GM12878 (cell line): ENCODE measurements around the gene THAP9. TPM values are rescaled to one million over a fixed set of nuclear protein-coding genes. Genes with fewer than 3 reads are reported as not detected.

Experiments used
- ATF7 ChIP-seq: fragments of 450-650 bp; IDR thresholded peaks from 2 replicates; pipeline ENCODE4 v1.6.1; 2016; ENCODE audit warnings: low read depth, mild to moderate bottlenecking
- BHLHE40 ChIP-seq, 2 experiments: fragments of 450-650 bp in 1 of 2; IDR thresholded peaks; 2 replicates each; pipeline ENCODE4 v1.6.1; 2011 to 2017; ENCODE audit warnings: low read depth in 2 of 2, borderline replicate concordance in 1 of 2, improper control_type of control experiment in 1 of 2, low read length in 1 of 2, mild to moderate bottlenecking in 1 of 2
- BMI1 ChIP-seq: fragments of 450-650 bp; IDR thresholded peaks from 2 replicates; pipeline ENCODE4 v1.6.1; 2016; ENCODE audit warnings: mild to moderate bottlenecking, moderate library complexity, borderline replicate concordance
- CHD4 ChIP-seq: fragments of 200-600 bp; sonication (generic); IDR thresholded peaks from 2 replicates; pipeline ENCODE4 v1.6.1; 2016; ENCODE audit warnings: mild to moderate bottlenecking
- IKZF2 ChIP-seq, 2 experiments: fragments of 450-650 bp; IDR thresholded peaks; 2 replicates each; pipeline ENCODE4 v1.6.1; 2017; ENCODE audit warnings: mild to moderate bottlenecking in 2 of 2, moderate library complexity in 2 of 2
- LARP7 ChIP-seq: fragments of 450-650 bp; IDR thresholded peaks from 2 replicates; pipeline ENCODE4 v1.6.1; 2017; ENCODE audit warnings: mild to moderate bottlenecking
- MEF2A ChIP-seq: IDR thresholded peaks from 2 replicates; pipeline ENCODE4 v1.6.1; 2011; ENCODE audit warnings: low read depth, mild to moderate bottlenecking, low read length, moderate library complexity; ENCODE audit not compliant: insufficient read depth
- MXI1 ChIP-seq: fragments of 150-350 bp; IDR thresholded peaks from 2 replicates; pipeline ENCODE4 v1.6.1; 2011; ENCODE audit warnings: low read depth, mild to moderate bottlenecking, inconsistent platforms, low read length, improper control_type of control experiment
- NBN ChIP-seq: fragments of 450-650 bp; IDR thresholded peaks from 2 replicates; pipeline ENCODE4 v1.6.1; 2016
- NFYA ChIP-seq: IDR thresholded peaks from 2 replicates; pipeline ENCODE4 v1.6.1; 2011; ENCODE audit warnings: low read depth, mild to moderate bottlenecking, low read length, improper control_type of control experiment, borderline replicate concordance
- NR2C1 ChIP-seq: fragments of 450-650 bp; IDR thresholded peaks from 2 replicates; pipeline ENCODE4 v1.6.1; 2017; ENCODE audit warnings: antibody characterized with exemption, mild to moderate bottlenecking, moderate library complexity
- POLR2A ChIP-seq: IDR thresholded peaks from 2 replicates; pipeline ENCODE4 v1.6.1; 2011; ENCODE audit warnings: low read depth, mild to moderate bottlenecking, low read length
- TCF3 ChIP-seq: IDR thresholded peaks from 2 replicates; pipeline ENCODE4 v1.6.1; 2012; ENCODE audit warnings: low read depth, mild to moderate bottlenecking, low read length, borderline replicate concordance; ENCODE audit not compliant: insufficient read depth
- WRNIP1 ChIP-seq: IDR thresholded peaks from 2 replicates; pipeline ENCODE4 v1.6.1; 2011; ENCODE audit warnings: low read depth, low read length, improper control_type of control experiment, borderline replicate concordance
- ZNF384 ChIP-seq: IDR thresholded peaks from 2 replicates; pipeline ENCODE4 v1.6.1; 2012; ENCODE audit warnings: low read depth, mild to moderate bottlenecking, low read length, improper control_type of control experiment, borderline replicate concordance
- polyA plus RNA-seq, 11 experiments: library from polyadenylated mRNA; depleted of rRNA in 4 of 11; unstranded in 6 of 11; stranded (reverse) in 5 of 11; fragments of >200 nt; fragmentation: Nextera tagmentation in 4 of 11; fragmentation: Illumina TruSeq in 1 of 11; extraction: Ambion mirVana in 4 of 11; extraction: Trizol in 1 of 11; gene quantifications; 1 replicate in 1 of 11; 2 replicates in 10 of 11; pipeline versions ENCODE4 v1.2.1 to v1.2.3, GENCODE V29; 2011 to 2016; ENCODE audit warnings: inconsistent platforms in 2 of 11, missing spikeins in 2 of 11, low read depth in 1 of 11
- total RNA-seq, 4 experiments: library from RNA; depleted of rRNA in 3 of 4; stranded (reverse); fragments of >200 nt in 3 of 4; fragmentation: Illumina TruSeq in 1 of 4; extraction: Trizol in 1 of 4; gene quantifications; 2 replicates each; pipeline versions ENCODE4 v1.2.1 to v1.2.3, GENCODE V29; 2013 to 2021
- TF ChIP-seq, protein P1 (sequence below): fragments of 450-650 bp; conservative IDR thresholded peaks from 2 replicates; pipeline ENCODE4 v1.6.1; 2017; ENCODE audit warnings: mild to moderate bottlenecking, moderate library complexity
- TF ChIP-seq, protein P2 (sequence below), 3 experiments: IDR thresholded peaks in 2 of 3; conservative IDR thresholded peaks in 1 of 3; 2 replicates each; pipeline ENCODE4 v1.5.1; 2011; ENCODE audit warnings: low read depth in 3 of 3, low read length in 3 of 3, mild to moderate bottlenecking in 3 of 3, control low read depth in 2 of 3, moderate library complexity in 2 of 3, inconsistent platforms in 1 of 3, mixed read lengths in 1 of 3; ENCODE audit not compliant: control insufficient read depth in 2 of 3, insufficient read depth in 1 of 3; ENCODE audit errors: extremely low read depth in 1 of 3
- TF ChIP-seq, protein P3 (sequence below): IDR thresholded peaks from 2 replicates; pipeline ENCODE4 v1.6.1; 2011; ENCODE audit warnings: mild to moderate bottlenecking, low read depth, low read length, moderate library complexity; ENCODE audit not compliant: insufficient replicate concordance

Gene THAP9
- total and polyA plus RNA-seq, 10 of the 15 experiments (the other 5 are each of a cell fraction or from before 2014, with no cell fraction given) = 2.1 to 4.9 (median 3.3) TPM

DNA sequence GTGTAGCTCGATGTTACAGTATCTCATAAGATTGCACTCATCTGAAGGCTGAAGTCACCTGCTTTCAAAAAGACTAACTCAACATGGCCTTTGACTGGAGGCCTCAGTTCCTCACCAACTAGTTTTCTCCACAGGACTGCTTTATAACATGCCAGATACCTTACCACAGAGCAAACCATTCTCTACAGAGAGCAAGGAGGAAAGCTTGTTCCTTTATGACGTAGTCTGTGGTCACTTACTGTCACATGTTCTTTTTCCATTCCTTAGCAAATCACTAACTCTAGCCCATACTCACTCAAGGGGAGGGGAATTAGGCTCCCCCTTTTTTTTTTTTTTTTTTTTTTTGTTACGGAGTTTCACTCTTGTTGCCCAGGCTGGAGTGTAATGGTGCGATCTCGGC is 3.2 kb downstream of the THAP9 start (continued):
- TF ChIP-seq NFYA (no peak), ZNF384 (no peak), LARP7 (no peak), MEF2A (no peak), WRNIP1 (no peak), TCF3 (no peak), POLR2A (no peak), MXI1 (no peak), BMI1 (no peak), NBN (0 out of 2 replicates have a peak, but pooled peaks have one; percentile 30), BHLHE40 (IDR thresholded peaks at IDR 0.05; ENCODE audit: borderline replicate concordance in 1 of 2, low read depth in 2 of 2, low read length in 1 of 2) (no peak), NR2C1 (no peak), CHD4 (no peak), IKZF2 (IDR thresholded peaks at IDR 0.05) (0 out of 4 replicates have a peak, but pooled peaks of 1 of the 2 experiments have one; percentile 9), ATF7 (peak; percentile 71)
- TF ChIP-seq, protein P1, sequence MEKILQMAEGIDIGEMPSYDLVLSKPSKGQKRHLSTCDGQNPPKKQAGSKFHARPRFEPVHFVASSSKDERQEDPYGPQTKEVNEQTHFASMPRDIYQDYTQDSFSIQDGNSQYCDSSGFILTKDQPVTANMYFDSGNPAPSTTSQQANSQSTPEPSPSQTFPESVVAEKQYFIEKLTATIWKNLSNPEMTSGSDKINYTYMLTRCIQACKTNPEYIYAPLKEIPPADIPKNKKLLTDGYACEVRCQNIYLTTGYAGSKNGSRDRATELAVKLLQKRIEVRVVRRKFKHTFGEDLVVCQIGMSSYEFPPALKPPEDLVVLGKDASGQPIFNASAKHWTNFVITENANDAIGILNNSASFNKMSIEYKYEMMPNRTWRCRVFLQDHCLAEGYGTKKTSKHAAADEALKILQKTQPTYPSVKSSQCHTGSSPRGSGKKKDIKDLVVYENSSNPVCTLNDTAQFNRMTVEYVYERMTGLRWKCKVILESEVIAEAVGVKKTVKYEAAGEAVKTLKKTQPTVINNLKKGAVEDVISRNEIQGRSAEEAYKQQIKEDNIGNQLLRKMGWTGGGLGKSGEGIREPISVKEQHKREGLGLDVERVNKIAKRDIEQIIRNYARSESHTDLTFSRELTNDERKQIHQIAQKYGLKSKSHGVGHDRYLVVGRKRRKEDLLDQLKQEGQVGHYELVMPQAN = no peak
- TF ChIP-seq, protein P2, sequence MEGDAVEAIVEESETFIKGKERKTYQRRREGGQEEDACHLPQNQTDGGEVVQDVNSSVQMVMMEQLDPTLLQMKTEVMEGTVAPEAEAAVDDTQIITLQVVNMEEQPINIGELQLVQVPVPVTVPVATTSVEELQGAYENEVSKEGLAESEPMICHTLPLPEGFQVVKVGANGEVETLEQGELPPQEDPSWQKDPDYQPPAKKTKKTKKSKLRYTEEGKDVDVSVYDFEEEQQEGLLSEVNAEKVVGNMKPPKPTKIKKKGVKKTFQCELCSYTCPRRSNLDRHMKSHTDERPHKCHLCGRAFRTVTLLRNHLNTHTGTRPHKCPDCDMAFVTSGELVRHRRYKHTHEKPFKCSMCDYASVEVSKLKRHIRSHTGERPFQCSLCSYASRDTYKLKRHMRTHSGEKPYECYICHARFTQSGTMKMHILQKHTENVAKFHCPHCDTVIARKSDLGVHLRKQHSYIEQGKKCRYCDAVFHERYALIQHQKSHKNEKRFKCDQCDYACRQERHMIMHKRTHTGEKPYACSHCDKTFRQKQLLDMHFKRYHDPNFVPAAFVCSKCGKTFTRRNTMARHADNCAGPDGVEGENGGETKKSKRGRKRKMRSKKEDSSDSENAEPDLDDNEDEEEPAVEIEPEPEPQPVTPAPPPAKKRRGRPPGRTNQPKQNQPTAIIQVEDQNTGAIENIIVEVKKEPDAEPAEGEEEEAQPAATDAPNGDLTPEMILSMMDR (IDR thresholded peaks at IDR 0.05 in 2 of 3, conservative IDR thresholded peaks at IDR 0.05 in 1 of 3; ENCODE audit: control insufficient read depth in 2 of 3, extremely low read depth in 1 of 3, insufficient read depth in 1 of 3, low read depth in 3 of 3, low read length in 3 of 3) = no peak
- TF ChIP-seq, protein P3, sequence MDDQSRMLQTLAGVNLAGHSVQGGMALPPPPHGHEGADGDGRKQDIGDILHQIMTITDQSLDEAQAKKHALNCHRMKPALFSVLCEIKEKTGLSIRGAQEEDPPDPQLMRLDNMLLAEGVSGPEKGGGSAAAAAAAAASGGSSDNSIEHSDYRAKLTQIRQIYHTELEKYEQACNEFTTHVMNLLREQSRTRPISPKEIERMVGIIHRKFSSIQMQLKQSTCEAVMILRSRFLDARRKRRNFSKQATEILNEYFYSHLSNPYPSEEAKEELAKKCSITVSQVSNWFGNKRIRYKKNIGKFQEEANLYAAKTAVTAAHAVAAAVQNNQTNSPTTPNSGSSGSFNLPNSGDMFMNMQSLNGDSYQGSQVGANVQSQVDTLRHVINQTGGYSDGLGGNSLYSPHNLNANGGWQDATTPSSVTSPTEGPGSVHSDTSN = no peak
